ENCODE measurements around the gene CDH2.
"Not testable (repeated sequence)": the region's sequence is repeated elsewhere in the genome, so short reads cannot be mapped to it uniquely, and the experiment has no call there.

Gene CDH2

GRCh38 chr18:27921904-27922751 lies 254.8 kb downstream of the CDH2 start:
- peak; percentile 41 for DNase-seq (ENCODE audit: low read depth)
- no peak for TF ChIP-seq CTCF (conservative IDR thresholded peaks at IDR 0.05; ENCODE audit: control insufficient read depth, insufficient read depth, low read depth, low read length)
- no peak overlapping the region for H3K4me3 ChIP-seq (ENCODE audit: control insufficient read depth, low read depth, low read length)

GRCh38 chr18:27921392-27921791 lies 255.5 kb downstream of the CDH2 start:
- TF ChIP-seq CTCF (conservative IDR thresholded peaks at IDR 0.05; ENCODE audit: control insufficient read depth, insufficient read depth, low read depth, low read length) = no peak
- H3K4me3 ChIP-seq (ENCODE audit: control insufficient read depth, low read depth, low read length) = no peak overlapping the region
- no peak for DNase-seq (ENCODE audit: low read depth)

GRCh38 chr18:27920836-27921235 lies 256.1 kb downstream of the CDH2 start:
- H3K4me3 ChIP-seq (ENCODE audit: control insufficient read depth, low read depth, low read length) = no peak overlapping the region
- no peak for DNase-seq (ENCODE audit: low read depth)
- no peak for TF ChIP-seq CTCF (conservative IDR thresholded peaks at IDR 0.05; ENCODE audit: control insufficient read depth, insufficient read depth, low read depth, low read length)

- not testable (repeated sequence) for DNase-seq (ENCODE audit: low read depth); H3K4me3 ChIP-seq (ENCODE audit: control insufficient read depth, low read depth, low read length)
Observed at GRCh38 chr18:27906189-27906588, 270.7 kb downstream of the CDH2 start.

GRCh38 chr18:27903906-27904305 lies 273.0 kb downstream of the CDH2 start:
- DNase-seq (ENCODE audit: low read depth) = no peak
- TF ChIP-seq CTCF (conservative IDR thresholded peaks at IDR 0.05; ENCODE audit: control insufficient read depth, insufficient read depth, low read depth, low read length) = no peak
- no peak overlapping the region for H3K4me3 ChIP-seq (ENCODE audit: control insufficient read depth, low read depth, low read length)

GRCh38 chr18:27901424-27902226 lies 275.3 kb downstream of the CDH2 start:
- no peak overlapping the region for H3K4me3 ChIP-seq (ENCODE audit: control insufficient read depth, low read depth, low read length)
- no peak for TF ChIP-seq CTCF (conservative IDR thresholded peaks at IDR 0.05; ENCODE audit: control insufficient read depth, insufficient read depth, low read depth, low read length)
- no peak for DNase-seq (ENCODE audit: low read depth)
